IPS DF 6.9 (cell line): ENCODE data around the gene CHCHD10.
A peak's percentile ranks its signal among the peaks of the same experiment; 100 is the strongest.

Experiments
- DNase-seq: peaks from one replicate; pipeline ENCODE4 v3.0.0-alpha.2; 2013; ENCODE audit warnings: low read depth, low spot score
- H3K27ac ChIP-seq: one replicate; pipeline ENCODE4 v1.5.1; 2013; ENCODE audit warnings: low read length, control low read depth
- H3K27me3 ChIP-seq: 2 replicates; pipeline ENCODE4 v1.6.1; 2013; ENCODE audit warnings: mild to moderate bottlenecking, low read length; ENCODE audit not compliant: control insufficient read depth, insufficient read depth
- H3K36me3 ChIP-seq: 2 replicates; pipeline ENCODE4 v1.6.1; 2013; ENCODE audit warnings: low read length; ENCODE audit not compliant: control insufficient read depth, insufficient read depth
- H3K4me1 ChIP-seq: 2 replicates; pipeline ENCODE4 v1.6.1; 2013; ENCODE audit warnings: low read length; ENCODE audit not compliant: control insufficient read depth, insufficient read depth
- H3K4me3 ChIP-seq: 2 replicates; pipeline ENCODE4 v1.5.1; 2013; ENCODE audit warnings: mild to moderate bottlenecking, low read length
- H3K9me3 ChIP-seq: 2 replicates; pipeline ENCODE4 v1.6.1; 2013; ENCODE audit warnings: low read length, inconsistent platforms; ENCODE audit not compliant: control insufficient read depth, insufficient read depth
- WGBS: extraction: QIAGEN DNeasy Blood & Tissue Kit; methylation state at CpG from one replicate; pipeline ENCODE4 v1.1.7; 2013; ENCODE audit warnings: mixed read lengths, missing lambda C conversion rate; ENCODE audit not compliant: insufficient read length, insufficient coverage; 5-methylcytosine and 5-hydroxymethylcytosine counted together

CHCHD10 gene

DNA sequence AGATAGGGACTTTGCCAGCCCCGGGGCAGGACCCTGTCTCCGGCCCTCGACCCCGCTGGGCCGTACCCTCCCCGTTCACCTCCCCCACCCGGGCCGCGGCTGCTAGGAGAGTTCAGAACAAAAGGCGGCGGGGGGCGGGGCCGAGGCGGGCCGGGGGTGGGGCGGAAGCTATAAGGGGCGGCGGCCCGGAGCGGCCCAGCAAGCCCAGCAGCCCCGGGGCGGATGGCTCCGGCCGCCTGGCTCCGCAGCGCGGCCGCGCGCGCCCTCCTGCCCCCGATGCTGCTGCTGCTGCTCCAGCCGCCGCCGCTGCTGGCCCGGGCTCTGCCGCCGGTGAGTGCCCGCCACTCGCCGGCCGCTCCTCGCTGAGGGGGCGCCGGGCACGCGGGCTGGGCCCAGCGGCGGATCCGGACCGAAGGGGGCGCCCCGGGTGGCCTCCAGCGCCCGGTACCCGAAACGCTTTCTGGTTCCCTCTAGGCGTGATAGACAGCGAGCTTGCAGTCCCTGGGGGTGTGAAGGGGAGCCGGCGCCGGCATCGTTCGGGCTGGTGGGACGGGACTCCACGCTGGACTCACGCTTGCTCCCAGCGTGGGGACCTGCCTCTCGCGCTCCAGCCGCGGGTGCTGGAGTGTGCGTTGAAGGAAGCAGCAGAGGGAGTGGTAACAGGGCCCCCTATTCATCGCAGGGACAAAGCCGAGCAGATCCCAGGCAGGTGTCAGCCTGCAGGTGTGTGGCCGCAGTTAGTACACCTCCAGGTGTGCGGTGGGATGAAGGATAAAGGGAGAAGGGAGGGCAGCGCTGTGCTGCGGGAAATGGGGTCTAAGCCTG, 5.1 kb upstream of the CHCHD10 start, which contains the start of gene MMP11:
Gene MMP11, plus strand, starts transcription at position 201 of the 825 bp plus-strand sequence. Its CDS starts 22 bp downstream, at position 223.
- Histone ChIP-seq H3K4me1 (peaks cover 9% of the 10 kb centered on the region), H3K4me3 (peak within 1 kb of the TSS; percentile 64), H3K27ac (no peak within 1 kb of the TSS), H3K27me3 (peaks cover 13% of the 10 kb centered on the region), H3K9me3 (no peaks in the 10 kb centered on the region), H3K36me3 (no peaks in the 10 kb centered on the region)
- WGBS = no CpG with 5 or more reads among the region's 79 CpGs
- DNase-seq = no peak

DNA sequence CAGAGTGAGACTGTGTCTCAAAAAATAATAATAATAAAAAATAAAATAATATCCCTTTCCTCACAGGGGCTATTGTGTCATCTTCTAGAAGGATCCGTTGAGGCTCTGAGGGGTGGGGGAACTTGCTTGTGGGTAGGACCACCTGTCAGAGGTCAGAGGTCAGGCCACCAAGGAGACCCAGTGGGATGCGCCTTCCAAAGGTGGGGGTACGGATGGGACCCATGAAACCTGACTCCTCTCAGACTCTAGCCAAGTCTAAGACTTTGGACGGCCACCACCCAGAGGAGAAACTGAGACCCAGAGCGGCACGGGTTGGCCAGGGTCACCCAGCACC, 4.5 kb upstream of the CHCHD10 start:
- no peak overlapping the region for H3K27ac ChIP-seq
- H3K27me3 ChIP-seq = peaks cover 13% of the 10 kb centered on the region
- H3K36me3 ChIP-seq = no peaks in the 10 kb centered on the region
- H3K4me1 ChIP-seq = peaks cover 9% of the 10 kb centered on the region
- DNase-seq = no peak
- no peaks in the 10 kb centered on the region for H3K9me3 ChIP-seq
- peak overlapping the region; percentile 1; the same call in 1 of the 2 replicates for H3K4me3 ChIP-seq
- WGBS = no CpG with 5 or more reads among the region's 6 CpGs

DNA sequence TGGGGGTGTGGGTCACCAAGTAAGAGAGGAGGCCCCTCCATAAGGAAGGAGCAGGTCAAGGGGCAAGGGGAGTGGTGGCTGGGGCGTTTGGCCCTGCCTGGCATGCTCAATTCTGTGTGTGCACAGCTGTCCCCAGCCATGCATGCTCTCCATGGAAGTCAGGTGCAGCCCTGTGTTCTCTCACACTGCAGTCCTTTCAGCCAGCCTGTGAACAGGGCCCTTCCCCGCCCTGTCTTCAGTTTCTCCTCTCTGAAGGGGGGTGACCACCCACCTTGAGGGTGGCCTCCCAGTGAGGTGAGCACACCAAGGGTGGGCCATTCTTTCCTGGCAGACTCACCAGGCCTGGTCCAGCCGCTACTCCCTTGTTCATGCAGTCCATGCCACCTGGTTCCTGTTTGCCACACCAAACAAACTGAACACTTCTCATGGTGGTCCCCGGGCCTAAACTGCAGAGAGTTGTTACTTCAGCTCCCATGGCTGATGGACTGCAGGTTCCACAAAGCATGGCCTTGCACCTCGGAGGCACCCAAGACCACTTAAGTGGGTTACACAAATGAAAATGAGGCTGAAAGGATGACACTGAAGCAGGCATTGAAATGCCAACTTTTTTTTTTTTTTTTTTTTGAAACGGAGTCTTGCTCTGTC, 1.7 kb upstream of the CHCHD10 start:
- Histone ChIP-seq H3K4me1 (peaks cover 11% of the 10 kb centered on the region), H3K36me3 (peaks cover 2% of the 10 kb centered on the region; the same call in 1 of the 2 replicates), H3K27me3 (peaks cover 13% of the 10 kb centered on the region), H3K4me3 (no peak overlapping the region), H3K9me3 (no peaks in the 10 kb centered on the region), H3K27ac (no peak overlapping the region)
- no peak for DNase-seq
- WGBS = no CpG with 5 or more reads among the region's 6 CpGs

DNA sequence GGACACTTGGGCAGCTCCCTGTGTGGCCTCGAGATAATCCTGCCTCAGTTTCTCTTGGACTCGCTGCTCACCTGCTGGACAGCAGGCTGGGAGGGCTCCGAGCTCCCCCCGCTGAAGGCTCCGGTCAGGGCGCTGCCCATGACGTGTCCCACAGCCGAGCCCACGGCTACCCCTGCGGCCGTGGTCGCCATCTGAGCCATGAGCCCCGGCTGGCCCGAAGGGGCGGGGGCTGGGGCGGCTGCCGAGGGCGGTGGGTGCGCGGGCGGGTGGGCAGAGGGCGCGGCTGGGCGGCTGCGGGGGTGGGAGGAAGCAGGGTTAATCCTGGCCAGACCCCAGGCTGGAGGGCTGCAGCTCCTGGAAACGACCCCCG, 484 bp downstream of the CHCHD10 start:
- Histone ChIP-seq H3K9me3 (no peaks in the 10 kb centered on the region), H3K36me3 (peaks cover 2% of the 10 kb centered on the region; the same call in 1 of the 2 replicates), H3K4me3 (peak overlapping the region; percentile 48; the same call in 1 of the 2 replicates), H3K27me3 (no peaks in the 10 kb centered on the region), H3K4me1 (peaks cover 14% of the 10 kb centered on the region), H3K27ac (no peak overlapping the region)
- no CpG with 5 or more reads among the region's 27 CpGs for WGBS
- no peak for DNase-seq

DNA sequence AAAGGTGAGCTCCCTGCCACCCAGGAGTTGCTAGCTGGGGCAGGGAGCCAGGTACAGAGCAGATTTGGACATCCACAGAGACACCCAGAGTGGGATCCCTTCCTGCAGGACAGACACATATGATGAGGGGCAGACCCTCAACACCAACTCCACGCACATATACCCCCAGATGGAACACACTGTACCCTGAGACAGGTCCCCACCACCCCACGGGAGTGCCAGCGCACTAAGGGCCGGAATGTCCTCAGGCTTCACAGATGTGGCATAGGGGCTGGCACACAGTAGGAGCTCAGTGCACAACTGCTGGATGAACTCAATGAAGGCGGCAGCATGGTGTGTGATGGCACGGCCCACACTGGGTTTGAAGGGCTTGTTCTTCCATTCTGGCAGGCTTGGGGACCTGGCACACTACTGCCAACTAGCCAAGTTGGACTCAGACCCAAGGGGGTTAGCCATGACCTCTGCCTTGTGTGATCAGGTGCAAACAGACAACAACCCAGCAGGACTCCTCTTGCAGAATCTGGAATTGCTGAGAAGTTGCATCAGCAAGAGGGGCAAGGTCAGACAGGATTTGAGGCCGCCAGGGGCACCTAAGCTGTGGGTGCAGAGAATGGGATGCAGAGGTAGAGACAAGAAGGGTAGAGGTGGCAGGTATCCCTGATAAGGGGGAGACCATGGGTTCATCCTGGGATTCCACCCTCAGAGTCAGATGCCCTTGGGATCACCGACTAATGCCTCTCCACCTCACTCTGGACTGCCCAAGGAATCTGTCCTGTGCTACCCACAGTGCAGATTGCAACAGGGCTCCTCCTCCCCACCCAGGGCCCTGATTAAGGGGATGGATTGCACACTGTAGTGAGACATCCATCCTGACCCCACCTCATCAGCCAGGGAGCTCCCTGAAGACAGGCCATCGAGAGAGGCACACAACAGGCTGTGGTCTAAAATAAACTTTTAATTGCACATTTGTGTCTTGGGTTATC, 2.6 kb downstream of the CHCHD10 start:
- Histone ChIP-seq H3K9me3 (no peaks in the 10 kb centered on the region), H3K36me3 (peaks cover 2% of the 10 kb centered on the region; the same call in 1 of the 2 replicates), H3K4me1 (peaks cover 12% of the 10 kb centered on the region), H3K27me3 (no peaks in the 10 kb centered on the region), H3K27ac (no peak overlapping the region), H3K4me3 (no peak overlapping the region)
- no CpG with 5 or more reads among the region's 9 CpGs for WGBS
- no peak for DNase-seq

DNA sequence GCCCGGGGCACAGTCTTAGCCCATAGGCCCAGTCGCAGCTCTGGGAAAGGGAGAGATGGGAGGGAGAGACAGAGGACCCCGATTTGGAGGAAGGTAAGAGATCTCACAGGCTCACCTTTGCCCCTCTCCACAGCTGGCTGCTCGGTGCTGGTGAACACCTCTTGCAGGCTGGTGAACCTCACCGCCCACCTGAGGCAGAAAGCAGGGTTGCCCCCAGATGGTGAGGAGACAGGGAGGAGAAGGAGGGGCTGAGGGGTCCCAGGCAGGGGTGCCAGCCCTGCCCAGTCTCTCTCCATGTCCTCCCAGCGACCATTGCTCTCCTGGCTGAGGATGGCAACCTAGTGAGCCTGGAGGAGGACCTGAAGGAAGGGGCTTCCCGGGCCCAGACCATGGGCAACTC, 3.8 kb downstream of the CHCHD10 start:
- WGBS = no CpG with 5 or more reads among the region's 7 CpGs
- H3K9me3 ChIP-seq = no peaks in the 10 kb centered on the region
- H3K36me3 ChIP-seq = peaks cover 2% of the 10 kb centered on the region; the same call in 1 of the 2 replicates
- no peak overlapping the region for H3K27ac ChIP-seq
- H3K27me3 ChIP-seq = no peaks in the 10 kb centered on the region
- no peak for DNase-seq
- H3K4me3 ChIP-seq = no peak overlapping the region
- peaks cover 12% of the 10 kb centered on the region for H3K4me1 ChIP-seq

DNA sequence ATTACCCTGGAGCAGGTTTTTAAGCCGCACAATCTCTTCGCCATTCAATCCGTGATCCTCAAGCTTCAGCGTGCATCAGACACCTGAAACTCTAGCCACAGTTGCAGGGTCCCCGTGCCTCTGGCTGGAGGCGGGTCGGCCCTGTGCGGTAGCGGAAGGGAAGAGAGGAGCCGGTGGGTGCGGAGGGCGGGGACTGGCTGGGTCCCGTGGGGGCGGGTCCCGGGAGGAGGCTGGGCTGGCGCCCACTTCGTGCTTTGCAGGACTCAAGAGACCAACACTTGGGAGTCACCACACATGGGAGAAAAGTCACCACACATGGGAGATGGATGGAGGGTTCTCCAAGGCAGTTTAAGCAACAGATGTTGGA, 4.2 kb downstream of the CHCHD10 start:
- Histone ChIP-seq H3K9me3 (no peaks in the 10 kb centered on the region), H3K4me3 (no peak overlapping the region), H3K4me1 (peaks cover 12% of the 10 kb centered on the region), H3K36me3 (peaks cover 2% of the 10 kb centered on the region; the same call in 1 of the 2 replicates), H3K27ac (no peak overlapping the region), H3K27me3 (no peaks in the 10 kb centered on the region)
- no peak for DNase-seq
- no CpG with 5 or more reads among the region's 17 CpGs for whole genome bisulfite sequencing

DNA sequence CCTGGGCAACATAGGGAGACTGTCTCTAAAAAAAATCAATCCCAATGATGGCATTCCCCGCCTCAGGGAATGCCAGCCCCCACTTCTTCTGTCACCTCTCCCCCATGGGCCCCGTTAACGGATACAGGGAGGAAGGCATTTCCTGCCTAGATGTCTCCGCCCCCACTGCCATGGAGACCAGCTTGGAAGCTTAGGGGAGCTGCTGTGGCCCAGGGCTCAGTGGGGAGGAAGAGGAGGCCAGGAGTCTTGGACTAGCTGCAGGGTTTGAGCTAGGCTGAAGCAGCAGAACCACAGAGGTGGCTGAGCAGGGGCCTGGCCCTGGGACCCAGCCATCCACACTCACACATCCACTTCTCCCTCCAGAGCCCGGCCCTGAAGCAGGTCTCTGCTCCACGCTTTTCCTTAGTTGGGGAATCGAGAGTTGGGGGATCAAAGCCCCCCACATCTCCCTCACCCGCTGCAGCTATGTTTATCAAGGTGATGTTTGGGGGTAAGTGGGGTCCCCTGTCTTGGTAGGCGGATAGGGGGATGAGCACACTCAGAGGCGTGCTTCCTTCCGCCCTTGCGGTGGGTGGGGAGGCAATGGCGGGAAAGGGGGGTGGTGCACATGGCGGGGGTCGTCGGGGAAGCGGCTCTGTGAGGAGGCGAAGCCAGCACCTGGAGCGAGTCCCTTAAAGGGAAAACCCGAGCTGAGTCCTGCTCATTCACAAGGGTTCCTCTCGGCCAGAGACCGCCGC, 4.8 kb downstream of the CHCHD10 start, which contains the start of gene C22orf15:
Gene C22orf15, plus strand, starts transcription at position 149 of the 737 bp plus-strand sequence. Its CDS starts 317 bp downstream, at position 466.
- WGBS = no CpG with 5 or more reads among the region's 23 CpGs
- H3K4me1 ChIP-seq = peaks cover 12% of the 10 kb centered on the region
- no peak for DNase-seq
- H3K36me3 ChIP-seq = peaks cover 2% of the 10 kb centered on the region; the same call in 1 of the 2 replicates
- no peak within 1 kb of the TSS for H3K4me3 ChIP-seq
- no peaks in the 10 kb centered on the region for H3K9me3 ChIP-seq
- no peaks in the 10 kb centered on the region for H3K27me3 ChIP-seq
- no peak within 1 kb of the TSS for H3K27ac ChIP-seq

DNA sequence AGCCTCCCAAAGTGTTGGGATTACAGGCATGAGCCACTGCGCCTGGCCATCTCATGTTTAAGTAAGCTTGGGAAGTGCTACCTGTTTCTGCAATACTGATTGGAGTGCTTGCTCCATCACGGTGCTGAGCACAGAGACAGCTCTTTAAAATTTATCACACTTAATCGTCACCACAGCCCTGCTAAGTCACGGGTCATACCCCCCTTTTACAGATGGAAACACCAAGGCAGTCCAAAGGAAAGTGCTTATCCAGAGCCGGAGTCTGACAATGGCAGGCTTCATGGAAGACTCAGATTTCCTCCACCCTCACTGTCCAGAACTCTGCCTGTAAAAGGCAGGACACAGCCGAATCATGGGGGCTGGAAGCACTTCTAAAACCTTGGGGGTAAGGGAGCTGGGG, 7.7 kb downstream of the CHCHD10 start:
- peaks cover 10% of the 10 kb centered on the region for H3K4me1 ChIP-seq
- no peak for DNase-seq
- WGBS = no CpG with 5 or more reads among the region's 6 CpGs
- H3K9me3 ChIP-seq = no peaks in the 10 kb centered on the region
- no peak overlapping the region for H3K27ac ChIP-seq
- no peaks in the 10 kb centered on the region for H3K27me3 ChIP-seq
- peaks cover 2% of the 10 kb centered on the region; the same call in 1 of the 2 replicates for H3K36me3 ChIP-seq
- no peak overlapping the region for H3K4me3 ChIP-seq
